Transverse colon (tissue), 4 donors: Measurements from ENCODE around the gene CTPS1.

ENCODE experiments used
- CTCF ChIP-seq, 5 experiments: fragments of 200-600 bp in 3 of 5; fragments of 450-650 bp in 2 of 5; sonication (generic) in 3 of 5; IDR thresholded peaks; 1 replicate in 2 of 5; 2 replicates in 3 of 5; pipeline ENCODE4 v1.5.1; 2016 to 2017; ENCODE audit warnings: antibody characterized with exemption in 5 of 5, inconsistent platforms in 3 of 5, mild to moderate bottlenecking in 2 of 5, moderate library complexity in 1 of 5
- EP300 ChIP-seq: sonication (generic); formaldehyde crosslinking; IDR thresholded peaks from one replicate; pipeline ENCODE4 v1.6.1; 2017; ENCODE audit warnings: antibody characterized with exemption, low read depth
- POLR2AphosphoS5 ChIP-seq, 3 donors: sonication (generic); formaldehyde crosslinking; IDR thresholded peaks; one replicate each; pipeline ENCODE4 v1.6.1; 2016; ENCODE audit warnings: antibody characterized with exemption in 3 of 3

GRCh38 chr1:40977716-40978115 is 1.8 kb upstream of the CTPS1 start:
- TF ChIP-seq CTCF (IDR thresholded peaks at IDR 0.05) (no peak), EP300 (no peak), POLR2AphosphoS5 (IDR thresholded peaks at IDR 0.05) (no peak)
